GM23248 (cell line): Measurements from ENCODE around the gene SLF2.

ENCODE experiments used
- EZH2 ChIP-seq: fragments of 200-600 bp; sonication (generic); IDR thresholded peaks from 2 replicates; pipeline ENCODE4 v1.6.1; 2018; ENCODE audit warnings: antibody characterized with exemption, mild to moderate bottlenecking; ENCODE audit not compliant: insufficient read depth, poor library complexity, severe bottlenecking
- EZH2phosphoT487 ChIP-seq: fragments of 200-600 bp; sonication (generic); IDR thresholded peaks from 2 replicates; pipeline ENCODE4 v1.6.1; 2018; ENCODE audit warnings: antibody characterized with exemption, moderate library complexity, mild to moderate bottlenecking, low read depth; ENCODE audit not compliant: insufficient read depth

DNA sequence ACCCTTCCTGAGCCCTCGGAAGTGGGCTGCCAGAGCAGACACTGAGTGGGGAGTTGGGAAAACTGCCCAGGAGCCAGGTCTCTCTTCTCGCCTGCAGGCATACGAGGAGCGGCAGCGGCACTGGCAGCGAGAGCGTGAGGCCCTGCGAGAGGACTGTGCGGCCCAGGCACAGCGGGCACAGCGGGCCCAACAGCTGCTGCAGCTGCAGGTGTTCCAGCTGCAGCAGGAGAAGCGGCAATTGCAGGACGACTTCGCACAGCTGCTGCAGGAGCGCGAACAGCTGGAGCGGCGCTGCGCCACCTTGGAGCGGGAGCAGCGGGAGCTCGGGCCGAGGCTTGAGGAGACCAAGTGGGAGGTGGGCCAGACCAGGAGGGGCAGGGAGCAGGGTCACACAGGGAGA is 92.6 kb downstream of the SLF2 start:
- no peak for TF ChIP-seq EZH2
- TF ChIP-seq EZH2phosphoT487: no peak
